GM12878 (cell line): ENCODE results near the gene ADNP2. TPM values are rescaled to one million over a fixed set of nuclear protein-coding genes. Genes with fewer than 3 reads are reported as not detected.

ENCODE experiments used
- ATAC-seq: fragments of 200-7000 bp; cut with Tn5 transposase; 3 replicates; pipeline ENCODE4 v1.9.1; 2020; ENCODE audit warnings: mild to moderate bottlenecking, moderate library complexity
- BruUV-seq: library from RNA; stranded (reverse); fragments of 400-500 nt; replicated peaks from 2 replicates; lab custom pipeline; 2021; lab: Mats Ljungman, UMichigan
- CTCF ChIA-PET: fragments of 300-600 bp; sonication (Branson Sonifier 250); formaldehyde crosslinking; extraction: SDS; loops from one replicate; lab custom pipeline; 2021; ENCODE audit warnings: inconsistent platforms; lab: Yijun Ruan, JAX
- POLR2A ChIA-PET: fragments of 350-600 bp; formaldehyde crosslinking; extraction: SDS; loops from one replicate; lab custom pipeline; 2021; ENCODE audit warnings: inconsistent platforms; lab: Charles Lee
- RAD21 ChIA-PET: fragments of 300-600 bp; sonication (Branson Sonifier 250); formaldehyde crosslinking; loops from one replicate; lab custom pipeline; 2023; ENCODE audit warnings: antibody characterized with exemption; ENCODE audit not compliant: unreplicated experiment; lab: Charles Lee
- SMC1A ChIA-PET: fragments of 300-600 bp; sonication (Branson Sonifier 250); formaldehyde crosslinking; loops from one replicate; lab custom pipeline; 2023; ENCODE audit not compliant: unreplicated experiment, uncharacterized antibody; lab: Charles Lee
- DNase-seq: peaks from one replicate; pipeline ENCODE4 v3.0.0-alpha.2; 2011; ENCODE audit warnings: low read depth, low spot score
- FAIRE-seq: peaks from 3 replicates; lab custom pipeline; 2011; peaks lifted over from hg19 to GRCh38; lab: Jason Lieb, UNC
- H2AFZ ChIP-seq: 2 replicates; pipeline ENCODE4 v1.6.0; 2011; ENCODE audit warnings: low read depth, low read length, control low read depth; ENCODE audit not compliant: control insufficient read depth
- H3K27ac ChIP-seq: 2 replicates; pipeline ENCODE4 v1.5.1; 2011; ENCODE audit warnings: control low read depth; ENCODE audit not compliant: control insufficient read depth, insufficient read depth
- H3K27me3 ChIP-seq, 2 experiments: replicated peaks in 1 of 2; 2 replicates each; pipeline versions ENCODE4 v1.6.0 to v1.6.1; 2011; ENCODE audit warnings: low read length in 1 of 2; ENCODE audit not compliant: control insufficient read depth in 2 of 2, insufficient read depth in 2 of 2
- H3K36me3 ChIP-seq, 2 experiments: 2 replicates each; pipeline ENCODE4 v1.5.1; 2011; ENCODE audit warnings: low read length in 1 of 2; ENCODE audit not compliant: control insufficient read depth in 2 of 2, insufficient read depth in 2 of 2
- H3K4me1 ChIP-seq: 2 replicates; pipeline ENCODE4 v1.6.1; 2011; ENCODE audit warnings: mild to moderate bottlenecking, low read length, moderate library complexity, mixed read lengths; ENCODE audit not compliant: control insufficient read depth, insufficient read depth
- H3K4me2 ChIP-seq: 2 replicates; pipeline ENCODE4 v1.6.0; 2011; ENCODE audit warnings: control low read depth; ENCODE audit not compliant: control insufficient read depth, insufficient read depth
- H3K4me3 ChIP-seq: fragments of 200-600 bp; sonication (generic); 2 replicates; pipeline ENCODE4 v1.5.1; 2016
- H3K79me2 ChIP-seq: 2 replicates; pipeline ENCODE4 v1.6.0; 2011; ENCODE audit warnings: low read length; ENCODE audit not compliant: control insufficient read depth, insufficient read depth
- H3K9ac ChIP-seq: 2 replicates; pipeline ENCODE4 v1.8.0; 2011; ENCODE audit warnings: low read length, control low read depth, mixed read lengths; ENCODE audit not compliant: control insufficient read depth, insufficient read depth
- H3K9me3 ChIP-seq: replicated peaks from 3 replicates; pipeline ENCODE4 v1.5.1; 2011; ENCODE audit warnings: mild to moderate bottlenecking, low read length; ENCODE audit not compliant: control insufficient read depth, insufficient read depth
- H4K20me1 ChIP-seq: 2 replicates; pipeline ENCODE4 v1.6.0; 2011; ENCODE audit not compliant: control insufficient read depth, insufficient read depth
- CBFB ChIP-seq: IDR thresholded peaks from 2 replicates; pipeline ENCODE4 v1.6.1; 2016; ENCODE audit warnings: antibody characterized with exemption, low read depth
- CHD4 ChIP-seq: fragments of 200-600 bp; sonication (generic); IDR thresholded peaks from 2 replicates; pipeline ENCODE4 v1.6.1; 2016; ENCODE audit warnings: mild to moderate bottlenecking
- ETV6 ChIP-seq, 2 experiments: fragments of 450-650 bp in 1 of 2; IDR thresholded peaks in 1 of 2; conservative IDR thresholded peaks in 1 of 2; 2 replicates each; pipeline ENCODE4 v1.6.1; 2014; ENCODE audit warnings: antibody characterized with exemption in 1 of 2, borderline replicate concordance in 1 of 2, low read depth in 1 of 2, mild to moderate bottlenecking in 1 of 2, moderate library complexity in 1 of 2
- GABPA ChIP-seq: IDR thresholded peaks from 2 replicates; pipeline ENCODE4 v1.6.1; 2014; ENCODE audit warnings: antibody characterized with exemption, low read depth, mild to moderate bottlenecking, inconsistent platforms
- MTA3 ChIP-seq: IDR thresholded peaks from 2 replicates; pipeline ENCODE4 v1.6.1; 2012; ENCODE audit warnings: low read length, inconsistent platforms, borderline replicate concordance
- MYC ChIP-seq: IDR thresholded peaks from 2 replicates; pipeline ENCODE4 v1.6.1; 2011; ENCODE audit warnings: mild to moderate bottlenecking, low read length, moderate library complexity, inconsistent platforms; ENCODE audit not compliant: insufficient read depth, insufficient replicate concordance, insufficient read length, severe bottlenecking
- POLR2AphosphoS2 ChIP-seq: IDR thresholded peaks from 2 replicates; pipeline ENCODE4 v1.6.1; 2011; ENCODE audit warnings: low read depth, mild to moderate bottlenecking, low read length, improper control_type of control experiment, moderate library complexity
- POLR2AphosphoS5 ChIP-seq: IDR thresholded peaks from 2 replicates; pipeline ENCODE4 v1.6.1; 2011; ENCODE audit warnings: mild to moderate bottlenecking, low read length, inconsistent platforms
- RBBP5 ChIP-seq: fragments of 200-600 bp; sonication (generic); conservative IDR thresholded peaks from 2 replicates; pipeline ENCODE4 v1.6.1; 2016
- RCOR1 ChIP-seq: conservative IDR thresholded peaks from 2 replicates; pipeline ENCODE4 v1.6.1; 2012; ENCODE audit warnings: low read depth, low read length, improper control_type of control experiment
- SMAD1 ChIP-seq: fragments of 450-650 bp; IDR thresholded peaks from 2 replicates; pipeline ENCODE4 v1.6.1; 2018; ENCODE audit warnings: mild to moderate bottlenecking, low read depth; ENCODE audit not compliant: partially characterized antibody
- SMC3 ChIP-seq: IDR thresholded peaks from 2 replicates; pipeline ENCODE4 v1.6.1; 2011; ENCODE audit warnings: low read length, improper control_type of control experiment, borderline replicate concordance
- SP1 ChIP-seq: IDR thresholded peaks from one replicate; pipeline ENCODE4 v1.6.1; 2011; ENCODE audit warnings: low read depth, low read length
- WGBS: methylation state at CpG from one replicate; pipeline ENCODE4 v1.1.6; 2016; ENCODE audit warnings: low lambda C conversion rate; ENCODE audit not compliant: insufficient replicate concordance, insufficient coverage; ENCODE audit errors: missing lambda C conversion rate; 5-methylcytosine and 5-hydroxymethylcytosine counted together
- in situ Hi-C: fragments of 300-500 bp; cut with MboI; formaldehyde crosslinking; loops from 9 replicates; pipeline ENCODE4 v1.14.3; 2018; ENCODE audit warnings: mixed read lengths
- intact Hi-C: fragments of 100-400 bp; cut with micrococcal nuclease; formaldehyde crosslinking; loops from one replicate; pipeline ENCODE4 v1.14.2; 2022; ENCODE audit not compliant: unreplicated experiment
- polyA plus RNA-seq, 11 experiments: library from polyadenylated mRNA; depleted of rRNA in 4 of 11; unstranded in 6 of 11; stranded (reverse) in 5 of 11; fragments of >200 nt; fragmentation: Nextera tagmentation in 4 of 11; fragmentation: Illumina TruSeq in 1 of 11; extraction: Ambion mirVana in 4 of 11; extraction: Trizol in 1 of 11; gene quantifications; 1 replicate in 1 of 11; 2 replicates in 10 of 11; pipeline versions ENCODE4 v1.2.1 to v1.2.3, GENCODE V29; 2011 to 2016; ENCODE audit warnings: inconsistent platforms in 2 of 11, missing spikeins in 2 of 11, low read depth in 1 of 11
- total RNA-seq, 4 experiments: library from RNA; depleted of rRNA in 3 of 4; stranded (reverse); fragments of >200 nt in 3 of 4; fragmentation: Illumina TruSeq in 1 of 4; extraction: Trizol in 1 of 4; gene quantifications; 2 replicates each; pipeline versions ENCODE4 v1.2.1 to v1.2.3, GENCODE V29; 2013 to 2021

The ADNP2 gene
- total and polyA plus RNA-seq, 10 of the 15 experiments (the other 5 are each of a cell fraction or from before 2014, with no cell fraction given), result 3.7 to 25.1 (median 13.0) TPM

DNA sequence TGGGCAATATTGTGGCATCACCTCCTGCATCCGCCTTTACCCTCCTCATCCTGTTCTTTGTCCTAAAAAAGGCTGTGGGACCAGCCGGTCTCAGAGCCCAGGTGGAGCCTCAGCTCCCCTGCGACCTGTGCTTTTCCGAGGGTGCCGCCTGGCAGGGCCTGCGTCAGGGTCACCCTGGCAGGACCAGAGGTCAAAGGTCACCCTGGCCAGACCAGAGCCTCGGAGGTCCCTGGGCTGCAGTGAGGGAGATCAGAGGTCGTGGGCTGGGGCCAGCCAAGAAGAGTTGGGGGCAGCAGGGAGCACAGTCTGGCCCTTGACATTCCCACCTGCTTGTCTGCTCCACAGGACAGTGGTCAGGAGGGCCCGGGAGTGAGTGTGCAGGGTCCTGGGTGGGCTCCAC, 43.4 kb upstream of the ADNP2 start:
- Histone ChIP-seq H3K4me3 (no peak overlapping the region), H4K20me1 (no peaks in the 10 kb centered on the region), H3K4me2 (no peak overlapping the region), H3K9ac (no peak overlapping the region), H2AFZ (no peak overlapping the region), H3K27me3 (no peaks in the 10 kb centered on the region), H3K27ac (no peak overlapping the region), H3K4me1 (no peaks in the 10 kb centered on the region), H3K36me3 (no peaks in the 10 kb centered on the region), H3K9me3 (no peaks in the 10 kb centered on the region), H3K79me2 (no peaks in the 10 kb centered on the region)
- no peak for ATAC-seq
- ChIA-PET POLR2A (no interaction called here), RAD21 (no interaction called here), CTCF (no interaction called here), SMC1A (no interaction called here)
- WGBS, result 62% methylated on average over 9 of the region's 9 CpGs
- TF ChIP-seq POLR2AphosphoS5, result no peak
- no peak for TF ChIP-seq SMAD1
- no peak for TF ChIP-seq ETV6 (conservative IDR thresholded peaks at IDR 0.05 in 1 of 2, IDR thresholded peaks at IDR 0.05 in 1 of 2; ENCODE audit: borderline replicate concordance in 1 of 2, low read depth in 1 of 2)
- no peak for TF ChIP-seq MYC
- no peak for TF ChIP-seq MTA3
- no peak for TF ChIP-seq POLR2AphosphoS2
- no peak for TF ChIP-seq CHD4
- no peak for DNase-seq
- FAIRE-seq, result no peak
- no TSS peak for BruUV-seq
- in situ Hi-C loops (no loop called here), intact Hi-C loops (no loop called here)

DNA sequence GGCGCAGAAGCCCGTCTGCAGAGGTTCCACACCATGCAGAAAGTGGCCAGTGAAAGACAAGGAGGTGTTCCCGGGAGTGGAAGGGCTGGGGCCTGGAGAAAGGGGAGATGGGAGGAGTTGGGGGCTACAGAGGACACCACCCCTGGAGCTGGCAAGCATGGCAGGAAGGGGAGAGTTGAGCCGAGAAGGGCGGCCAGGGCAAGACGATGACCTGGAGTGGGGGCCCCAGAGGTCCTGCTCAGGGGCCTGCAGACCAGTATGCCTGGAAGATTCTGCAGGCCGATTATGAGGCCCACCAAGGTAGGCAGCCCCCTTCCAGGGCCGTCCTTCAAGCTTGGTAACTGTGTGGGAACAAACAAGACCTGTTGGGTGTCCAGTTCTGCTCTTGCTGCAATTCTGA, 41.7 kb upstream of the ADNP2 start:
- no peaks in the 10 kb centered on the region for H3K4me1 ChIP-seq
- RAD21 ChIA-PET, result no interaction called here
- H3K27ac ChIP-seq, result no peak overlapping the region
- BruUV-seq, result no TSS peak
- ATAC-seq (no peak), FAIRE-seq (no peak), DNase-seq (no peak)
- no peaks in the 10 kb centered on the region for H3K9me3 ChIP-seq
- H3K4me2 ChIP-seq, result no peak overlapping the region
- CTCF ChIA-PET, result no interaction called here
- intact Hi-C loops, result no loop called here
- in situ Hi-C loops, result no loop called here
- no peaks in the 10 kb centered on the region for H4K20me1 ChIP-seq
- TF ChIP-seq RBBP5, result no peak
- no peak for TF ChIP-seq SMC3
- TF ChIP-seq SP1, result no peak
- no peak for TF ChIP-seq CBFB
- no peak for TF ChIP-seq GABPA
- no peak for TF ChIP-seq MYC
- no peak for TF ChIP-seq RCOR1
- H3K9ac ChIP-seq, result no peak overlapping the region
- SMC1A ChIA-PET, result interaction anchor here (0.7 kb wide), 1 partner anchor 12 kb away, joined by 3 read pairs; no protein-coding TSS in a partner anchor
- H2AFZ ChIP-seq, result no peak overlapping the region
- no peaks in the 10 kb centered on the region for H3K27me3 ChIP-seq
- WGBS, result 43% methylated on average over 8 of the region's 8 CpGs
- no peak overlapping the region for H3K4me3 ChIP-seq
- H3K36me3 ChIP-seq, result no peaks in the 10 kb centered on the region
- no peaks in the 10 kb centered on the region for H3K79me2 ChIP-seq
- POLR2A ChIA-PET, result no interaction called here
